ENCODE measurements around the gene SPATA32.

SPATA32 gene

GRCh38 chr17:45227926-45228762 lies 33.8 kb downstream of the SPATA32 start:
- no peak for DNase-seq

GRCh38 chr17:45227101-45227925 lies 34.6 kb downstream of the SPATA32 start:
- no peak for DNase-seq

GRCh38 chr17:45226576-45226975 lies 35.3 kb downstream of the SPATA32 start:
- DNase-seq: no peak

GRCh38 chr17:45225964-45226530 lies 35.8 kb downstream of the SPATA32 start:
- no peak for DNase-seq

GRCh38 chr17:45225051-45225700 lies 36.7 kb downstream of the SPATA32 start:
- DNase-seq: no peak

GRCh38 chr17:45224671-45225050 lies 37.2 kb downstream of the SPATA32 start:
- DNase-seq: no peak

GRCh38 chr17:45223539-45224528 lies 38.1 kb downstream of the SPATA32 start:
- DNase-seq: no peak

- no peak for DNase-seq
These were observed 38.8 kb downstream of the SPATA32 start for GRCh38 chr17:45222996-45223538.

GRCh38 chr17:45222289-45222995 lies 39.5 kb downstream of the SPATA32 start:
- DNase-seq: no peak

- no peak for DNase-seq
These were observed 39.9 kb downstream of the SPATA32 start for GRCh38 chr17:45222014-45222288.

- no peak for DNase-seq
These were observed 40.5 kb downstream of the SPATA32 start, which contains the start of gene FMNL1 for GRCh38 chr17:45221081-45222013. Gene FMNL1 (plus strand): TSS chr17:45221885. CDS start chr17:45222125, 240 bp downstream.

- DNase-seq: no peak
These were observed 41.8 kb downstream of the SPATA32 start for GRCh38 chr17:45220079-45220478.

- peak; percentile 74 for DNase-seq
These were observed 42.8 kb downstream of the SPATA32 start for GRCh38 chr17:45218895-45219661.

Measured in kidney glomerular epithelial cell (primary cell).